ENCODE data around the gene ATG4A. TPM values are rescaled to one million over a fixed set of nuclear protein-coding genes. Genes with fewer than 3 reads are reported as not detected.

ATG4A gene
- polyA plus RNA-seq, 1 of the 3 experiments (the other 2 are of a cell fraction), result 4.1 TPM

GRCh38 chrX:108049649-108050048, 41.9 kb upstream of the ATG4A start (continued):
- TF ChIP-seq PBX3 (IDR thresholded peaks at IDR 0.05) (no peak), NRF1 (IDR thresholded peaks at IDR 0.05; ENCODE audit: low read depth, low read length) (no peak), MXI1 (IDR thresholded peaks at IDR 0.05; ENCODE audit: low read depth, low read length) (no peak)

- ChIA-PET CTCF (no interaction called here), POLR2A (no interaction called here)
- H4K20me1 ChIP-seq (ENCODE audit: insufficient read depth), result no peaks in the 10 kb centered on the region
- no peaks in the 10 kb centered on the region for H3K36me3 ChIP-seq (replicated peaks in 1 of 2; ENCODE audit: control insufficient read depth in 1 of 2, insufficient read depth in 2 of 2, low read length in 1 of 2)
- no peak for TF ChIP-seq RFX5 (IDR thresholded peaks at IDR 0.05; ENCODE audit: low read length)
- TF ChIP-seq JUND (IDR thresholded peaks at IDR 0.05), result no peak
- TF ChIP-seq TAF1 (IDR thresholded peaks at IDR 0.05; ENCODE audit: borderline replicate concordance, low read depth, low read length), result no peak
- TF ChIP-seq TCF12 (IDR thresholded peaks at IDR 0.05), result no peak
- TF ChIP-seq FOXM1 (IDR thresholded peaks at IDR 0.05; ENCODE audit: low read depth), result no peak
- TF ChIP-seq FOXJ3 (CRISPR knock-in tag; IDR thresholded peaks at IDR 0.05), result no peak
- TF ChIP-seq MXI1 (IDR thresholded peaks at IDR 0.05; ENCODE audit: low read depth, low read length), result no peak
- no peak for TF ChIP-seq USF1 (IDR thresholded peaks at IDR 0.05; ENCODE audit: borderline replicate concordance, low read depth)
- no peak for TF ChIP-seq MEF2A (IDR thresholded peaks at IDR 0.05; ENCODE audit: borderline replicate concordance, low read depth)
- no peak for TF ChIP-seq FOSL2 (IDR thresholded peaks at IDR 0.05; ENCODE audit: borderline replicate concordance, low read depth)
- TF ChIP-seq RXRA (IDR thresholded peaks at IDR 0.05; ENCODE audit: borderline replicate concordance, low read depth), result no peak
- no peak for TF ChIP-seq NFIC (IDR thresholded peaks at IDR 0.05; ENCODE audit: borderline replicate concordance)
- TF ChIP-seq, protein P1, sequence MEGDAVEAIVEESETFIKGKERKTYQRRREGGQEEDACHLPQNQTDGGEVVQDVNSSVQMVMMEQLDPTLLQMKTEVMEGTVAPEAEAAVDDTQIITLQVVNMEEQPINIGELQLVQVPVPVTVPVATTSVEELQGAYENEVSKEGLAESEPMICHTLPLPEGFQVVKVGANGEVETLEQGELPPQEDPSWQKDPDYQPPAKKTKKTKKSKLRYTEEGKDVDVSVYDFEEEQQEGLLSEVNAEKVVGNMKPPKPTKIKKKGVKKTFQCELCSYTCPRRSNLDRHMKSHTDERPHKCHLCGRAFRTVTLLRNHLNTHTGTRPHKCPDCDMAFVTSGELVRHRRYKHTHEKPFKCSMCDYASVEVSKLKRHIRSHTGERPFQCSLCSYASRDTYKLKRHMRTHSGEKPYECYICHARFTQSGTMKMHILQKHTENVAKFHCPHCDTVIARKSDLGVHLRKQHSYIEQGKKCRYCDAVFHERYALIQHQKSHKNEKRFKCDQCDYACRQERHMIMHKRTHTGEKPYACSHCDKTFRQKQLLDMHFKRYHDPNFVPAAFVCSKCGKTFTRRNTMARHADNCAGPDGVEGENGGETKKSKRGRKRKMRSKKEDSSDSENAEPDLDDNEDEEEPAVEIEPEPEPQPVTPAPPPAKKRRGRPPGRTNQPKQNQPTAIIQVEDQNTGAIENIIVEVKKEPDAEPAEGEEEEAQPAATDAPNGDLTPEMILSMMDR (IDR thresholded peaks at IDR 0.05), result no peak
- no peak for TF ChIP-seq SIN3A (IDR thresholded peaks at IDR 0.05; ENCODE audit: borderline replicate concordance, low read depth, low read length)
- no peak for DNase-seq
- no peaks in the 10 kb centered on the region for H3K4me1 ChIP-seq (ENCODE audit: control insufficient read depth in 1 of 2, insufficient read depth in 2 of 2, low read depth in 1 of 2, low read length in 1 of 2)
- H3F3A ChIP-seq (replicated peaks; ENCODE audit: insufficient read depth), result no peaks in the 10 kb centered on the region
- H2AFZ ChIP-seq (ENCODE audit: low read depth), result no peak overlapping the region
- no peaks in the 10 kb centered on the region; the same call in 1 of the 2 replicates for H3K27me3 ChIP-seq (ENCODE audit: insufficient read depth)
- no peak overlapping the region for H3K9ac ChIP-seq
- no peaks in the 10 kb centered on the region for H3K79me2 ChIP-seq (ENCODE audit: insufficient read depth)
- H3K4me2 ChIP-seq, result no peak overlapping the region
- H3K9me3 ChIP-seq, result 0 out of 2 replicates have a peak, but pooled peaks cover 3% of the 10 kb centered on the region
- no peak overlapping the region for H3K27ac ChIP-seq (ENCODE audit: low read depth in 2 of 2, low read length in 1 of 2)
- H3K9me2 ChIP-seq, result no peaks in the 10 kb centered on the region
- no peak overlapping the region for H3K4me3 ChIP-seq (ENCODE audit: low read depth in 2 of 2, low read length in 1 of 2)
These were observed 38.4 kb upstream of the ATG4A start for GRCh38 chrX:108053218-108053617.
